Heart left ventricle (tissue), 13 donors: ENCODE measurements around the gene CLIP1.

Experiments used
- CTCF ChIP-seq, 12 donors: fragments of 200-600 bp; sonication (generic) in 4 of 12; IDR thresholded peaks; one replicate each; pipeline versions ENCODE4 v1.5.0 to v1.8.0; 2018 to 2022; ENCODE audit warnings: antibody characterized with exemption in 12 of 12, mild to moderate bottlenecking in 5 of 12
- POLR2A ChIP-seq, 2 donors: fragments of 450-650 bp; IDR thresholded peaks; one replicate each; pipeline ENCODE4 v1.6.1; 2017; ENCODE audit warnings: antibody characterized with exemption in 2 of 2, mild to moderate bottlenecking in 2 of 2, moderate library complexity in 2 of 2
- donor health status: ischemic (EF 13 %, LVEDD 7.1; RV severe dilation, severe dysfunction).
- donor health status: DM: no; HTN: yes; CAD: no.
- donor health status: DM: no; HTN: no; CAD: no.
- donor health status: ischemic (EF 25% LVEDD 6.9; RV normal size, moderate dysfunction).
- donor health status: ischemic (EF 25% LVEDD 5.7; RV mildly dilated, moderate dysfunction).
- donor health status: ischemic (EF 35%, LVEDD 5.7; RV mildly dilated, moderate dysfunction).
- donor health status: nonischemic (EF 11% LVEDD 7.7; RV severe dilation, severe dysfunction).
- donor health status: DM: yes; HTN: yes; CAD: no.
- donor health status: PGD.
- donor health status: ischemic (EF 29% LVEDD 5.4; RV normal size, mild dysfunction).
- donor health status: nonischemic (EF 23%, LVEDD 6.1; RV moderate dilation, normal function).

GRCh38 chr12:122291431-122291830 is 131.0 kb downstream of the CLIP1 start:
- TF ChIP-seq CTCF (IDR thresholded peaks at IDR 0.05) = no peak
- TF ChIP-seq POLR2A (IDR thresholded peaks at IDR 0.05) = no peak
